ENCODE results near the gene PTPN20. TPM values are rescaled to one million over a fixed set of nuclear protein-coding genes. Genes with fewer than 3 reads are reported as not detected.
A peak's percentile ranks its signal among the peaks of the same experiment; 100 is the strongest.
"Not testable (repeated sequence)": the region's sequence is repeated elsewhere in the genome, so short reads cannot be mapped to it uniquely, and the experiment has no call there.

Gene PTPN20
- total and polyA plus RNA-seq, 10 donors, result 0.39 to 13.9 (median 2.8) TPM

GRCh38 chr10:46960742-46961141, 49.5 kb downstream of the PTPN20 start:
- H3K4me1 ChIP-seq; H3K4me3 ChIP-seq; H3K27me3 ChIP-seq (replicated peaks in 1 of 7); H3K27ac ChIP-seq; DNase-seq; intact Hi-C loops (cut with DNase I; ENCODE audit: low total_unique reads); H3K9me3 ChIP-seq; H3K36me3 ChIP-seq: not testable (repeated sequence)

- H3K27me3 ChIP-seq (replicated peaks in 1 of 7); H3K4me3 ChIP-seq; H3K4me1 ChIP-seq; H3K9me3 ChIP-seq; intact Hi-C loops (cut with DNase I; ENCODE audit: low total_unique reads); H3K27ac ChIP-seq; H3K36me3 ChIP-seq; DNase-seq: not testable (repeated sequence)
- WGBS, 5 donors, result 50 to 77% (median 68%) methylated on average over 2 of the region's 2 CpGs
Observed at GRCh38 chr10:46963356-46963755, 52.1 kb downstream of the PTPN20 start.

GRCh38 chr10:46967013-46967412, 55.8 kb downstream of the PTPN20 start:
- intact Hi-C loops (cut with DNase I; ENCODE audit: low total_unique reads); DNase-seq; H3K4me3 ChIP-seq; H3K9me3 ChIP-seq; H3K27ac ChIP-seq; H3K27me3 ChIP-seq (replicated peaks in 1 of 7); H3K4me1 ChIP-seq; H3K36me3 ChIP-seq: not testable (repeated sequence)
- WGBS, 5 donors, result 92 to 100% (median 94%) methylated on average over 1 of the region's 2 CpGs; no CpG with 5 or more reads in 2 of the 5 donors

- WGBS, 5 donors, result no CpG with 5 or more reads among the region's 2 CpGs
- H3K4me3 ChIP-seq; H3K36me3 ChIP-seq; H3K27me3 ChIP-seq (replicated peaks in 1 of 7); H3K9me3 ChIP-seq; H3K27ac ChIP-seq; intact Hi-C loops (cut with DNase I; ENCODE audit: low total_unique reads); DNase-seq; H3K4me1 ChIP-seq: not testable (repeated sequence)
Observed at GRCh38 chr10:46980223-46980622, 69.0 kb downstream of the PTPN20 start.

- no CpG with 5 or more reads among the region's 10 CpGs for WGBS, 5 donors
- not testable (repeated sequence) for H3K4me1 ChIP-seq, DNase-seq
Observed at GRCh38 chr10:46987233-46987924, 76.2 kb downstream of the PTPN20 start.

GRCh38 chr10:46992803-46993561, 81.8 kb downstream of the PTPN20 start:
- H3K27me3 ChIP-seq (replicated peaks in 1 of 7), result no peaks in the 10 kb centered on the region
- H3K4me3 ChIP-seq, result no peak overlapping the region
- H3K36me3 ChIP-seq, result no peaks in the 10 kb centered on the region
- intact Hi-C loops (cut with DNase I; ENCODE audit: low total_unique reads), result no loop called here
- no peaks in the 10 kb centered on the region for H3K4me1 ChIP-seq
- TF ChIP-seq CTCF (IDR thresholded peaks at IDR 0.05 in 8 of 11, conservative IDR thresholded peaks at IDR 0.05 in 3 of 11) (peak in 5 of 11 experiments; percentile 10 to 34 (median 27)), POLR2AphosphoS5 (IDR thresholded peaks at IDR 0.05) (no peak), POLR2A (IDR thresholded peaks at IDR 0.05) (no peak)
- peak overlapping the region in 2 of 8 donors; percentile 29 to 33 for H3K27ac ChIP-seq
- DNase-seq, result no peak
- peaks cover 0 to 16% (median 6%) of the 10 kb centered on the region in 8 donors for H3K9me3 ChIP-seq
- 60 to 82% (median 69%) methylated on average over 5 to 7 of the region's 7 CpGs for WGBS, 5 donors

More at GRCh38 chr10:46987233-46987924, 76.2 kb downstream of the PTPN20 start:
- H3K9me3 ChIP-seq; H3K27ac ChIP-seq; intact Hi-C loops (cut with DNase I; ENCODE audit: low total_unique reads); H3K27me3 ChIP-seq (replicated peaks in 1 of 7); H3K36me3 ChIP-seq; H3K4me3 ChIP-seq: not testable (repeated sequence)
